Endothelial cell of umbilical vein (primary cell): ENCODE measurements around the gene FOXL1. TPM values are rescaled to one million over a fixed set of nuclear protein-coding genes. Genes with fewer than 3 reads are reported as not detected.

Source experiments
- BruUV-seq: library from RNA; stranded (reverse); fragments of 400-500 nt; replicated peaks from 2 replicates; lab custom pipeline; 2021; lab: Mats Ljungman, UMichigan
- CTCF ChIA-PET: fragments of 300-600, 350-600 bp; sonication (Branson Sonifier 250); formaldehyde crosslinking; loops from one replicate; lab custom pipeline; 2021; ENCODE audit warnings: antibody characterized with exemption, inconsistent platforms; lab: Charles Lee
- POLR2A ChIA-PET: fragments of 300-600, 350-600 bp; sonication (Branson Sonifier 250); formaldehyde crosslinking; loops from one replicate; lab custom pipeline; 2021; ENCODE audit warnings: antibody characterized with exemption, inconsistent platforms; lab: Charles Lee
- DNase-seq: peaks from one replicate; pipeline ENCODE4 v3.0.0-alpha.2; 2011; ENCODE audit warnings: low read depth, low spot score
- FAIRE-seq: peaks from 2 replicates; lab custom pipeline; 2011; peaks lifted over from hg19 to GRCh38; lab: Jason Lieb, UNC
- H2AFZ ChIP-seq: 2 replicates; pipeline ENCODE4 v1.6.0; 2012; ENCODE audit warnings: low read depth, low read length, control low read depth, inconsistent platforms
- H3K27ac ChIP-seq: 2 replicates; pipeline ENCODE4 v1.5.1; 2011; ENCODE audit warnings: low read depth, mild to moderate bottlenecking, control low read depth, low read length, moderate library complexity; ENCODE audit not compliant: insufficient read depth
- H3K27me3 ChIP-seq, 2 experiments: 2 replicates each; pipeline versions ENCODE4 v1.6.0 to v1.6.1; 2011; ENCODE audit warnings: low read length in 2 of 2, mixed read lengths in 1 of 2; ENCODE audit not compliant: control insufficient read depth in 2 of 2, insufficient read depth in 2 of 2
- H3K36me3 ChIP-seq, 2 experiments: 2 replicates in 1 of 2; 3 replicates in 1 of 2; pipeline ENCODE4 v1.5.1; 2011; ENCODE audit warnings: low read length in 2 of 2, mild to moderate bottlenecking in 1 of 2, moderate library complexity in 1 of 2; ENCODE audit not compliant: control insufficient read depth in 2 of 2, insufficient read depth in 2 of 2; ENCODE audit errors: extremely low read depth in 1 of 2
- H3K4me1 ChIP-seq: 3 replicates; pipeline ENCODE4 v1.5.1; 2011; ENCODE audit warnings: mild to moderate bottlenecking, low read length; ENCODE audit not compliant: control insufficient read depth, insufficient read depth; ENCODE audit errors: extremely low read depth
- H3K4me2 ChIP-seq: 2 replicates; pipeline ENCODE4 v1.6.1; 2011; ENCODE audit warnings: low read length, control low read depth, mixed read lengths; ENCODE audit not compliant: insufficient read depth
- H3K4me3 ChIP-seq, 3 experiments: fragments of 200-600 bp in 1 of 3; sonication (generic), shearing (Covaris generic) in 1 of 3; replicated peaks in 1 of 3; 2 replicates each; pipeline ENCODE4 v1.5.1; 2011 to 2016; ENCODE audit warnings: control low read depth in 3 of 3, low read length in 3 of 3, mild to moderate bottlenecking in 2 of 3, inconsistent platforms in 1 of 3, low read depth in 1 of 3, moderate library complexity in 1 of 3; ENCODE audit not compliant: insufficient read depth in 1 of 3
- H3K79me2 ChIP-seq: 2 replicates; pipeline ENCODE4 v1.6.0; 2012; ENCODE audit warnings: low read length, inconsistent platforms; ENCODE audit not compliant: control insufficient read depth, insufficient read depth
- H3K9ac ChIP-seq: replicated peaks from 2 replicates; pipeline ENCODE3; 2011; ENCODE audit warnings: low read length, control low read depth; ENCODE audit not compliant: insufficient read depth; ENCODE audit errors: extremely low read depth
- H3K9me1 ChIP-seq: replicated peaks from 3 replicates; pipeline ENCODE4 v1.6.0; 2011; ENCODE audit warnings: mild to moderate bottlenecking, low read length; ENCODE audit not compliant: control insufficient read depth, insufficient read depth; ENCODE audit errors: extremely low read depth
- H3K9me3 ChIP-seq: replicated peaks from 2 replicates; pipeline ENCODE4 v1.5.1; 2012; ENCODE audit warnings: low read length, inconsistent platforms; ENCODE audit not compliant: control insufficient read depth, insufficient read depth
- H4K20me1 ChIP-seq: replicated peaks from 2 replicates; pipeline ENCODE3; 2011; ENCODE audit warnings: mild to moderate bottlenecking, low read length; ENCODE audit not compliant: control insufficient read depth, insufficient read depth; ENCODE audit errors: extremely low read depth
- CTCF ChIP-seq, 2 donors: IDR thresholded peaks; 1 replicate in 1 of 2; 2 replicates in 1 of 2; pipeline ENCODE4 v1.5.1; 2011; ENCODE audit warnings: low read length in 2 of 2, mild to moderate bottlenecking in 2 of 2, moderate library complexity in 2 of 2, control low read depth in 1 of 2, inconsistent platforms in 1 of 2, low read depth in 1 of 2; ENCODE audit not compliant: insufficient read depth in 1 of 2; ENCODE audit errors: extremely low read depth in 1 of 2
- EZH2 ChIP-seq: IDR thresholded peaks from 2 replicates; pipeline ENCODE4 v1.6.1; 2012; ENCODE audit warnings: borderline replicate concordance, low read depth, mild to moderate bottlenecking, moderate library complexity, low read length, inconsistent platforms; ENCODE audit not compliant: severe bottlenecking
- FOS ChIP-seq: IDR thresholded peaks from 2 replicates; pipeline ENCODE4 v1.6.1; 2011; ENCODE audit warnings: mild to moderate bottlenecking, low read length, moderate library complexity, borderline replicate concordance; ENCODE audit not compliant: insufficient read depth
- GATA2 ChIP-seq: IDR thresholded peaks from 2 replicates; pipeline ENCODE4 v1.7.0; 2011; ENCODE audit warnings: low read depth, mild to moderate bottlenecking, moderate library complexity, mixed read lengths, low read length; ENCODE audit not compliant: insufficient read length, insufficient read depth
- JUN ChIP-seq: IDR thresholded peaks from 2 replicates; pipeline ENCODE4 v1.6.1; 2011; ENCODE audit warnings: borderline replicate concordance, low read depth; ENCODE audit not compliant: insufficient read length, insufficient read depth
- MYC ChIP-seq: IDR thresholded peaks from one replicate; pipeline ENCODE4 v1.6.1; 2011; ENCODE audit warnings: mild to moderate bottlenecking, low read depth, low read length
- POLR2A ChIP-seq: IDR thresholded peaks from 2 replicates; pipeline ENCODE4 v1.6.1; 2012; ENCODE audit warnings: low read depth, mild to moderate bottlenecking, control low read depth, low read length
- POLR2AphosphoS5 ChIP-seq: IDR thresholded peaks from 2 replicates; pipeline ENCODE4 v1.6.1; 2012; ENCODE audit warnings: low read depth, mild to moderate bottlenecking, control low read depth, low read length, moderate library complexity; ENCODE audit not compliant: insufficient read depth
- dilution Hi-C: fragments of 300-500 bp; cut with MboI; formaldehyde crosslinking; loops from one replicate; pipeline ENCODE4 v1.15.0; 2019; ENCODE audit warnings: low sequenced_read_pairs; ENCODE audit not compliant: extremely low pct_ligation_motif_present
- intact Hi-C: fragments of 100-400 bp; cut with micrococcal nuclease; formaldehyde crosslinking; loops from one replicate; pipeline ENCODE4 v1.10.0; 2022
- polyA plus RNA-seq, 4 experiments: library from polyadenylated mRNA; depleted of rRNA in 3 of 4; stranded (reverse) in 3 of 4; unstranded in 1 of 4; fragments of >200 nt; gene quantifications; 2 replicates each; pipeline versions ENCODE4 v1.2.1 to v1.2.3, GENCODE V29; 2011 to 2012; ENCODE audit warnings: missing spikeins in 1 of 4
- total RNA-seq: library from RNA; stranded (reverse); gene quantifications from 2 replicates; pipeline ENCODE4 v1.2.3, GENCODE V29; 2021
- TF ChIP-seq, protein P1 (sequence below): IDR thresholded peaks from 2 replicates; pipeline ENCODE4 v1.6.1; 2011; ENCODE audit not compliant: insufficient read depth, insufficient read length

FOXL1 gene
- total and polyA plus RNA-seq, 2 donors (not counting 3 experiments of a cell fraction or from before 2014, with no cell fraction given): 2.8 to 3.8 TPM

- CTCF ChIA-PET: interaction anchor here (0.7 to 3.1 kb wide), 21 partner anchors 10 to 703 kb away, joined by 3 to 36 read pairs (median 6); no protein-coding TSS in a partner anchor
- peaks cover 73% of the 10 kb centered on the region for H3K79me2 ChIP-seq
- no TSS peak for BruUV-seq
Measured at GRCh38 chr16:86575095-86575685, 3.2 kb upstream of the FOXL1 start.

More at GRCh38 chr16:86575095-86575685, 3.2 kb upstream of the FOXL1 start:
- H3K9me3 ChIP-seq: no peaks in the 10 kb centered on the region
- intact Hi-C loops (loop anchor here (1.0 kb wide), 2 partner anchors 186 to 299 kb away; no protein-coding TSS in a partner anchor), dilution Hi-C loops (no loop called here)
- TF ChIP-seq GATA2: no peak
- no peak for TF ChIP-seq POLR2A
- TF ChIP-seq MYC: no peak
- no peak for TF ChIP-seq POLR2AphosphoS5
- TF ChIP-seq CTCF (IDR thresholded peaks at IDR 0.05; ENCODE audit: extremely low read depth in 1 of 2, insufficient read depth in 1 of 2, low read depth in 1 of 2, low read length in 2 of 2): no peak
- no peak for TF ChIP-seq FOS
- no peak for TF ChIP-seq JUN
- TF ChIP-seq, protein P1, sequence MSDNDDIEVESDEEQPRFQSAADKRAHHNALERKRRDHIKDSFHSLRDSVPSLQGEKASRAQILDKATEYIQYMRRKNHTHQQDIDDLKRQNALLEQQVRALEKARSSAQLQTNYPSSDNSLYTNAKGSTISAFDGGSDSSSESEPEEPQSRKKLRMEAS: no peak
- TF ChIP-seq EZH2: no peak
- H3K4me3 ChIP-seq: peak overlapping the region in 2 of 3 experiments; percentile 20 to 29
- H3K36me3 ChIP-seq: peaks cover 0 to 10% of the 10 kb centered on the region in 2 experiments
- FAIRE-seq (peak; percentile 77), DNase-seq (no peak)
- H2AFZ ChIP-seq: peak overlapping the region; percentile 10
- POLR2A ChIA-PET: interaction anchor here (0.6 to 1.1 kb wide), 3 partner anchors 15 to 259 kb away, joined by 3 to 8 read pairs (median 6); no protein-coding TSS in a partner anchor
- H4K20me1 ChIP-seq: no peaks in the 10 kb centered on the region
- no peaks in the 10 kb centered on the region for H3K27me3 ChIP-seq
- H3K4me2 ChIP-seq: peak overlapping the region; percentile 84
- H3K27ac ChIP-seq: peak overlapping the region; percentile 82
- H3K9ac ChIP-seq: peak overlapping the region; percentile 82
- H3K4me1 ChIP-seq: peaks cover 56% of the 10 kb centered on the region
- H3K9me1 ChIP-seq: no peaks in the 10 kb centered on the region
